NCI-H226 (cell line): ENCODE measurements around the gene KL.

Source experiments
- DNase-seq: peaks from one replicate; pipeline ENCODE4 v3.0.0-alpha.2; 2015

Gene KL

DNA sequence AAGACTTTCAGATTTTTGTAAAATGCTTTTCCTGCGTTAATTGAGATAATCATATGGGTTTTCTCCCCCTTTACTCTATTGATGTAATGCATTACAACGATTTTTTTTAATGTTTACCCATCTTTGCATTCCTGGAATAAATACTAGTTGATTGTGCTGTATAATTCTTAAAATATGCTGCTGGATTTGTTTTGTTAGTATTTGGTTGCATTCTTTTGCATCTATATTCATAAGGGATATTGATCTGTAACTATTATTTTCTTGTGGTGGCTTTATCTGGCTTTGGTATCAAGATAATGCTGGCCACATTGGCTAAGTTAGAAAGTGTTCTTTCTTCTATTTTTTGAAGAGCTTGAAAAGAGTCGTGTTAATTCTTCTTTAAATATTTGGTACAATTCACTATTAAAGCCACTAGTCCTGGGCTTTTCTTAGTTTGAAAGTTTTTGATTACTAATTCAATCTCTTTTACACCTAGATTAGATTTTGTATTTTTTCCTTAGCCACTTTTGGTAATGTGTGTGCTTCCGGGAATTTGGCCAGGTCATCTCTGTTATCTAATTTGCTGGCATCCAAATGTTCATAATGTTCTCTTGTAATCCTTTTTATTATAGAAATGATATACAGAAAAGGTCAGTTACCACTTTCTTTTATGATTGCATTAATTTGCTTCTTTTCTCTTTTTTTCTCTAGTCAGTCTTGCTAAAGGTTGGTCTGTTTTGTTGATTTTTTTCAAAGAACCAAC lies 29.8 kb downstream of the KL start:
- DNase-seq: no peak

DNA sequence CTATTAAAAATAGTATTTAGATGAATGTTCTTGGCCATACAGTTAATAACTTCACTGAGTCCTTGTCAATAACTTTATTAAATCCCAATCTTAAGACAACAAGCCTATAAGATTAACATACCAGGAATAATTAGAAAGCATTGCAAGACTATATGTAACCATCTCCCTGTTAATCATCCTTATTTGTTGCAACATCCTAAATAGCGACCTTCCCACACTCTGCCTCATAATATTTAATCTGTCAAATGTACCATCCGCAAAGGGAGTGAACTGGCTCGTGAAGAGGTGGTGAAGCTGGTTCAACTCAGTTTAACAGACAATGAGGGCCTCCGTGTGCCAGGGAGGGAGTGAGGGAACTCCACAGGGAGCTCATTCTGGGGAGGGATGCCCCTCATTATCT lies 33.9 kb downstream of the KL start:
- no peak for DNase-seq

DNA sequence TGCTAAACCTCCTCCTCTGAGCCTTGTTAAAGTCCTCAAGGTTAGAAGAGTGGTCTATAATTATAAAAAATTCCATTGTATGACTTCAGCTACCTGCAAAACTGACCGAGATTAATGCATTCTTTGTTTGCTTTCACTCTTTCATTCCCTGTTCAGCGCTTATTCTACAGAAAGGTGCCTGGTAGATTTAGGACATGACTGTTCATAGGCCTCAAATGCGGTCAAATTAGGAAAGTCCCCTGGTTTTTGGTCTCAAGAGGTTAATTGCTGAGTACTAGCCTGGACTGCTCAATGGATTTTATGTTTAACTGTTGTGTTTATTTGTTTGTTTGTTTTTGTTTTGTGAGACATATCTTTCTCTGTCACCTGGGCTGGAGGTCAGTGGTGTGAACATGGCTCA lies 35.4 kb downstream of the KL start:
- DNase-seq: no peak

DNA sequence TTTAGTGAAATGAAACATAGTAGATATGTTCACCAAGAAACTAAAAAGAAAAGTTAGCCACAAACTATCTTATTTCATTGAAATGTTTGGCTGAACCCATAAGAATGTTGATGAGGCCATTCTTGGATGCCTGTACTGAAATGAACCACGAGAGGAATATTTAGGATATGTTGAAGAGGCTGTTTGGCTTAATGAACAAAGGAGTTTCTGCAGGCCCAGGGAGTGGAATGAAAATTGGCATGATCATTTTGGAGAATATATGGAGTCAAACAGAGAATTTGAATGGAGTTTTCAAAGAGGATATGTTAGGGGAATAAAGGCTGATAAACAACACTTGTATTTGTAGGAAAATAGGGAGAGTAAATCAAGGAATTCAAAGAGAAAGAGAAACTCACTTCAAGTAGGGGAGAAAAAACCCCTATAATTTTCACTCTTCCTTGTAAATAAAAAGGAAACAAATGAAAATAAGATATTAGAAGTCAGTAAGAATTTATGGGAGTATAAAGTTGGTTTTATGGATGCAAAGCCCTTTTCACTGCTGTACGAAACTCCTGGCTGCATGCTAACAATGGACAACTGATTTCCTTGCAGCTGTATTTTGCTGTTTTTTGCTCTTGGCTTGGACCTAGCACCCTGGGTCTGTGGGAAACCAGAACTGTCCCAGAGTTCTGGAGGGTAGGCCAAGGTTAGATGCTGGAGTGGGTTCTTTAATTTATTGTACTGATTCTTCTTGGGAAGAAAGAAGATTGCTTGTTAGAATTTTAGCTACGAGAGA lies 36.5 kb downstream of the KL start:
- no peak for DNase-seq

DNA sequence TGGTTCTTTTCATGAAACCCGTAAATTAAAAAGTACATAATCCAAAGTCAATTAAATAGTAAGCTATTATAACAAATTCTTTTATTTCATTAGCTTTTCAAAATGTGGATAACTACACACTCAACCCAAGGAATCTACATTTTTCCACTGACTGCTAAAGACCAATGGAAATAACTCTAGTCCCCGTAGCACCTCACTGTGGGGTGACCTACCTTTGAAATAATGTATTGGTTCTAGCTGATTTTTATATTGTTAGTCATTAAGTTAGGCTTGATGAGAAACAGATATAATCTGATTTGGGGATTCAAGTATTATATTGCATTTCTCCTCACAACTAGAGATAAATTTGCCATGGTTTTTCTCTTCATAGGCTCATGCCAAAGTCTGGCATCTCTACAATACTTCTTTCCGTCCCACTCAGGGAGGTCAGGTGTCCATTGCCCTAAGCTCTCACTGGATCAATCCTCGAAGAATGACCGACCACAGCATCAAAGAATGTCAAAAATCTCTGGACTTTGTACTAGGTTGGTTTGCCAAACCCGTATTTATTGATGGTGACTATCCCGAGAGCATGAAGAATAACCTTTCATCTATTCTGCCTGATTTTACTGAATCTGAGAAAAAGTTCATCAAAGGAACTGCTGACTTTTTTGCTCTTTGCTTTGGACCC lies 37.3 kb downstream of the KL start:
- no peak for DNase-seq

DNA sequence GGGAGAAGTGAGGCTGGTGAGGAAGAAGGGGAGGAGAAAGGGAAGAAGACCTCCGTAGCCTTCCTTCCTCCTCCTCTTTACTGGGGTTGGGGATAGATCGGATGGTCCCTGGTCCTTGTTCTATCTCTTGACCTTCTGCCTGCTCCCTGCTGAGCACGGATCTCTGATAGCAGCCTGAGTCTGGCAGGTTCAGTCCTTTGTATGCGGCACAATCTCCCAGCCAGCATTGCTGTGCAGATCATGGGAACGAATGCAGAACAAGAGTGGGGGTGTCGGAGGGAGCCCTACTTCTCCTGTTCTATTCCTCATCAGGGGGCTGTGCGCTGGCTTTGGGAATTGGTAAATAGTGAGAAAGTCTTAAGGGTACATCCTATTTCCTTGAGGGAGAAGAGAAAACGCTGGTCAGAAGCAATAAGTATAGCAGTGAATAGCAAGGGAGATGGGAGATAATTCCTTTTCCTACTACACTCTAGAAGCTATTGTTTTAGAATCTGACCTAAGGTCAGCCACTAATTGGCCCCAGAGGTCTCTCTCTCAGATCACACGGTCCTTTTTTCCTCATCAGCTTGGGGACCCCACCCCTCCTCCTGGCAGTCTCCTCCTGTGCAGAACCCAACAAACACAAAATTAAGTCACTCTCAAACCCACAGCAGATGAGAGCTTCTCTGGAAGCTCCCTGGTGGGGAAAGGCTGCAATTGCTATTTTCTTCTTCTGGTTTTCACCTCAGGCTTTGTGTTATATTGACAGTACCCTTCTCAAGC lies 41.0 kb downstream of the KL start:
- no peak for DNase-seq

DNA sequence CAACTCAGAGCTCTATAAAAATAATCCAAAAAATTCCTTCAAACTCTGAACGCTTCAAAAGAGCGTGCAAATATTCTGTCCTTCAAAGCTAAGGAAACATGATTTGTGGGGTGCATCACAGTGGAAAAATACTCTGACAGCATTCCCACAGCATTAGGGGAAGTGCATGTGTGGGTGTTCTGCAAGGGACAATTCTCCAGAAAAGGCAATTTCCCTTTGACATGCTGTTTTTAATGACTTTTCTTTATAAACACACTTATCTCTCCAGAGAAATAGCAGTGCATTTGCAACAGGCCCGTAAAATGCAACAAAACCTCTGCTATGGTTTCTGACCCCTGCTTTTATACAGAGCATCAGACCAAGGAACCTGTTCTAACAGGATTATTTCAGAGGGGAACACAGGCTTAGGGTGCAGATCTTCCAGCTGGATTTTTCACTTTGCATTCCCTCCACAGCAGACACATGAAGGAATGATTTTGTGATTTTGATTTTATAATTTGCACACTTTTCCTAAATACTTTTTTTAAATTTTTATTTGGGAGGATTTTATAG lies 42.6 kb downstream of the KL start:
- no peak for DNase-seq

DNA sequence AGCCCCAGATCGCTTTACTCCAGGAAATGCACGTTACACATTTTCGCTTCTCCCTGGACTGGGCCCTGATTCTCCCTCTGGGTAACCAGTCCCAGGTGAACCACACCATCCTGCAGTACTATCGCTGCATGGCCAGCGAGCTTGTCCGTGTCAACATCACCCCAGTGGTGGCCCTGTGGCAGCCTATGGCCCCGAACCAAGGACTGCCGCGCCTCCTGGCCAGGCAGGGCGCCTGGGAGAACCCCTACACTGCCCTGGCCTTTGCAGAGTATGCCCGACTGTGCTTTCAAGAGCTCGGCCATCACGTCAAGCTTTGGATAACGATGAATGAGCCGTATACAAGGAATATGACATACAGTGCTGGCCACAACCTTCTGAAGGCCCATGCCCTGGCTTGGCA lies 44.6 kb downstream of the KL start:
- no peak for DNase-seq

DNA sequence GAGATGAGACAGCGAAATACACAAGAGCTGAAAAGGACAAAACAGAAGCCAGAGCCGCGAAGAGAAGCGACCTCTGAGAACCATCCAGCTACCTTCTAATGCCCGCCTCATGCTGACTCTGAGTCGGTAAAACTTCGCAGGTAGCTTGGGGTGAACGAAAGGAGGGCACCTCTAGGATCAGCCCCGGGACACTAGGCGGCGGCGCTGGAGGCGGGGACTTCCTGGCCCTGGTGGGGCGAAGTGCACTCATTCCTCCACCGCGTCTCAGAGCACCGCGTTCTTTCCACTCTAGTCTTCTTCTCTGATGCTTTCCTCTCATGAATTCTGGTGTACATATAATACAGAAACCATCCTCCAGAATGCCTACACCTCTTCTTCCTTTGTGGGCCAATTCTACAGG lies 50.1 kb downstream of the KL start:
- no peak for DNase-seq

DNA sequence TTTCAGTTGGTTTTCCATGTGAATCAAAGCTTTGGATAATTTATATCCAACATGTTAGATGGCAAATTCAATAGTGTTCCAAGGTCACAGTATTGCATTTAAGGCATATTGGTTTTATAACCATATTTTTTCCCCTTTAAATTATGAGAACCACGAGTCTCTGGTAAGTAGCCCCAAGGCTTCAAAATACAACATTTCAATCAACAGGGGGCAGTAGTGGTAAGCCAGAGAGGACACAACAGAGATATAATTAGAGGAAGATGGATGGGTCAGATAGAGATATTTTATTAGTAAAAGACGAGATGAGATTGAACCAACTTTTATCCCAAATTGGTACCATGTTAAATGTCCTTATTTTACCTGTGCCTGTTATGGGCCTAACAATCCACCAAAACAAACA lies 53.1 kb downstream of the KL start:
- no peak for DNase-seq

DNA sequence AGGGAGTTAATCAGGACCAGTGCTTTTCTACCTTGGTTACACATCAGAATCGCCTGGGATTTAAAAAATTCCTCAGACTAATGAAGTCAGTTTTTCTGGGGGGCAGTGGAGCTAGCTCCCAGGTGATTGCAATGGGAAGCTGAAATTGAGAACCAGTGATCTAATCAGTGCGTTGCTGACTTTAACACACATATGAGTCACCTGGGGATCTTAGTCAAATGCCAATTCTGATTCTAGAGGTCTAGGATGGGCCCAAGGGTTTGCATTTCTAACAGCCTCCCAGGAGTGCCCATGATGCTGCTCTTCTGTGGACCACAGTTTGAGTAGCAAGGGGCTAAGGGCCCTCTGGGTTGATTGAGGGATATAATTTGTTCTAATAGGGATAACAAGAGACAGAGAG lies 54.5 kb downstream of the KL start:
- DNase-seq: no peak

DNA sequence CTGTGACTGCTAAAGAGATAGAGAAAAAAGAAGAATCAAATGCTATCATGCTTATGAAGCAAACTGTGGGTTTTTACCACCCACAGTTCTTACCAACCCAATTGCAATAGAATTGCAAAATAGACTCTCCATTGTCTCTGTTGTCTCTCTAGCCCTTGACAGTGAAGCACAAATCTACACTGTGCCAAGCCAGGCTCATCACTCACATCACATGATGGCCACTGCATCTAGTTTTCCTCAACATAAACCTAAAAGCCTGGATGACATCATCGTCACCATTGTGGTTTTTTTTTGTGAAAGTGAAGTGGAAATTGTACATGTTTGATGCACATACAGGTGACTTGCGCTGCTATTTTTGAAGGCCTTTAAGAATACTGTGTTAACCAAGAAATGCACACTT lies 56.1 kb downstream of the KL start:
- DNase-seq: no peak

DNA sequence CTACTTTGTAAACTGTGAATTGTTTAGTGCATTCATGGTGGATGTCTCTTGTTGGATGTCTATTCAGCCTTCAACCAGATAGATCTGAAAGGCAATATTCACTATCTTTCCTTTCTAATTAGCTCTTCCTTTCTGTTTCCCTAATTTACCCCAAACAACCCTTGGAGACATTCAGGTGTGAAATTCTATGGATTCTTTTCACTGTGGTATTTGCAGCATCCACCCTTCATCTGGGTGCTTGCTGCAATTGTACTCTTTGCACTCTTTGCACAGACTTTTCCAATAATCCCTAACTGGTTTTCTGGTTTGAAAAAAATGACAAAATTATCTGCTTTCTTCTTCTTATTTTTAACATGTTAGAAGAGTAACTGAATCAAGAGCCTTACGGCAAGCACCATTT lies 56.5 kb downstream of the KL start:
- DNase-seq: no peak

DNA sequence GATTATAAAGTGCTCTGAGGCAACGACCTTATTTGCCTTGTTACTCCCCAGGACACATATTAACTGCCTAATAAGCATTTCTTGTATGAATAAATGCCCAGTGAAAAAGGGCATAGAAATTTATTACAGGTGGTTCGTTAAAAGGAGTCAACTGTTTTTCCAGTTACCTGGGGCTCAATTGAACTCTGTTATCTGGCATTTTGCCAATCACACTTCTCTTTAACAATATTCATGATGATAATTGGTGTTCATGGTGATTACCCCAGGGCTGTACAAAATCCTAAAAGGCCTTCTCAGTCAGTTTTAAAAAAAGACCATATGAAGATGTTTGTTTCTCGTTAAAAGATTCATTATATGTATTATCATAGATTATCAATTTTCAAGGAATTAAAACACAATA lies 57.1 kb downstream of the KL start:
- DNase-seq: no peak

DNA sequence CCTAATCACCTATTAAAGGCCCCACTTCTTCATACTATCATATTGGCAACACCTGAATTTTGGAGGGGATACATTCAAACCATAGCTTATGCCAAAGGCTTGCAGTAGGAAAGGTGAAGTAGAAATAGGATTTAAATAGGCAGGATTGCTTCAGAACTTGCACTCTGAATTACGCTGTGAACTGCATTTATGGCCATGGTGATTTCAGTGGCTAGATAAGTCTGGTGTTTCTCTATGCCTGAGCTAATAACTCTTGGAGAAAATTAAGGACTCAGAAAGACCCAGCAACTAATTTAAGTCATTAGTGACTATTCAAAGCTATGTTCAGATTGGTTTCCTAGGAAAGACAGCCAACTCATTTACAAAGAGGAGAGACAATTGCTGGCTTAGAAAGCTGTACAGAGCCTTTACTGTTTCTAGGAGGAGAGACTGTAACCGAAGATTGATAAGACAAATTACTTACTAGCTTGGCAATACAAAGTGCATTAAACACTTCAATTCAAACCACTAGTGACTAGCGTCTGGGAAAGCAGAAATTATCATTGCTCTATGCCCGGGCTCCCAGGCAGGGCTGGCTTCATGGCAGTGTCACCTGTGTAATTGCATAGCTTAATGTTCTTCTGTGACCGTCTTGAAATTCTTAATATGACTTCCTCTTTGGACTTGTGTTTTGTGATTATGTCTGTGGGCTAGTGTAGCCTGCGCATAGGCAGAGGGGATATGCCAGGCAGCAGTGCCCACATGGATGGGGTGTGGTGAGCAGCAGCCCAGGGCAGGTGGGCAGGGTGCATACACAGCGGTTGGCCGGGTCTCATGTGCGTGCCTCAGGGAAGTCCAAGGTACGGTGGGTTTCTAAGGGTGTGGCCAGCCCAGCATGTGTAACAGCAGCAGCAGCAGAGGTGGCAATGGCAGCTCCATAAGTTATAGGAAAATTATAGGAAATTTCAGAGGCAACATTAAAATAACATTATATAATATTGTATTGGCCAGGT lies 60.1 kb downstream of the KL start:
- DNase-seq: no peak

DNA sequence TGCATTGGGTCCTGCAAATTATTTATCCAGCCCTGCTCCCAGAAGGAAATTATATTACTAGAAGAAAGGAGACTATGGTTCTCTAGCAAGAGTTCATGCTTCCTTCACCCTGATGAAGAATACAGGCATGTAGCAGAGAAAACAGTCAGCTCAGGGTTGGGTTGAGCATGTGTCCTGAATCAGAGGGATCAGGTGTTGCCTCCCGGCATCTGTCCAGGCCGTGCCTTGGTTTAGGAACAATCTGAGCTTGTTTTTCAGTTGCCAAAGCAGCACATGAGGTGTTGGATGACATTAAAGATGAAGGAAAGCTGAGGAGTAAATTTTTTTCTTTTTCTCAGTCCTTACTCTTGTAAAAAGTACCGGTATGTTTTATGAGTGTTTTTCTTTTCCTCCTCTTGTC lies 62.0 kb downstream of the KL start:
- DNase-seq: no peak

DNA sequence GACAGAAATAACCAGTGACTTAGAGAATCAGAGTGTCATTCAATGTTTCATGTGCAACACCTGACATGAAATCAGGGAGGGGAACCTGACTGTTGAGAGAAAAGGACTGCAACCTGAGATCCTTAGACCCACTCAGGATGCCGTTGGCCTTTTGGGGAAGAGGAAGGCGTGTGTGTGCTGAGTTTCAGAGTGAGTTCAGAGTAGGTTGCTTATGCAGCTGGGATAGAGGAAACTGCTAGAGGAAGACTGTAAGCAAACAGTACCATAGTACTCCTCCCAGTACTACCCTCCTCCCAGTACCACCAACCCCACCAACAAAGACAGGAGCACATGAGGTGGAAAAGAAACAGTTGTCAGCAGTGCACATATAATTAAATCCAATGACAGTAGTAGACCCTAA lies 63.7 kb downstream of the KL start:
- DNase-seq: no peak

DNA sequence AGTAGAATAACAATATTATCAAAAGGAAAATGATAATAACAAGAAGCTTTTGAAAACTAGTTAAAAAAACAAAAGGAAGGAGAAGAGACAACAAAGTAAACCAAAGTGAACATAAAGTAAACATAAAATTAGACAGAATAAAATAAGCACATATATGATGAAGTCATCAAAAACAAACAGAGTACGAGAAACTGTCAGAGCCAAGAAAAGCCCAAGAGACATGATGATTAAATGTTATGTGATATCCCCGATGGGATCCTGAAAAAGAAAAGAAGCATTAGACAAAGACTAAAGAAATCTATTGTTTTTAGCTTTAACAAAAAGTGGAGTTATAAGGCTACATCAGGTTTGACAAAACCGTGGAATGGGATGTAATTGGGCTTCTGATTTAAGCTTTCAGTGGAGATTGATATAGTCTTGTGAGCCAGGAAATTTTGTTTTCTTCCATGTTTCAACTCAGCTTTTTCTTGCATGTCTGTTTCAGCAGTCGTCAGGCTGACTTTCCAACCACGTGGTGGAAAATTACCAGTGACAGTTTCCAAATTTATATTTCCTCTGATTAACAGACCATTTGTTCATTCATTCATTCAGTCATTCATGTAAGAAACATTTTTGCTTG lies 64.9 kb downstream of the KL start:
- no peak for DNase-seq

DNA sequence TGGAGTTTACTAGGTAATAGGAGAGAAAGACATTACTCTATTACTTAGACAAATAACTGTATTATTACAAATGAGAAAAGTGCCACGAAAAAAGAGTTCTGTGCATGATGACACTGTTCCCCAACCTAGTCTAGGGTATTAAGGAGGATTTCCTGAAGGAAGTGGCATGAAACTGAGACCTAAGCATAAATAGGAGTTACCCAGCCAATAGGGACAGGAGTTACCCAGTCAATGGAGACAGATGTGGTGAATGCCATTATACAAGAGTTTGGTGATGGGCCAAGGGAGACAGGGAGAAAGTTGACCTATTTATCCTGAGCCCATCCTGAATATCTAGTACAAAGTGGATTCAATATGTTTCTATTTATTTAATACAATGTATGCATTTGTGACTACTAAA lies 65.4 kb downstream of the KL start:
- no peak for DNase-seq

DNA sequence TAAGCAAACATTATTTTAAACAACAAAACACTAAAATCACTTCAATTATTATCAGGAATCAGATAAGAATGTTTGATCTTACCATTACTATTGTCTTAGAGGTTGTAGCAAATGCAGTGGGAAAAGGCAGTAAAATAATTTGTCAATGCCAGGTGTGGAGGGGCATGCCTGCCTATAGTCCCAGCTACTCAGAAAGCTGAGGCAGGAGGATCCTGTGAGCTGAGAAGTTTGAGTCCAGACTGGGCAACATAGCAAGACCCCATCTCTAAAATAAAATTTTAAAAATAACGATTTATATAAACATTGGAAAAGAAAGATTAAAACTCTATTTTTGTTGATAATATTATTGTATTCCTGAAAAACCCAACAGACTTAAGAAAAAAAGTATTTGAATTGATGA lies 66.8 kb downstream of the KL start:
- no peak for DNase-seq

DNA sequence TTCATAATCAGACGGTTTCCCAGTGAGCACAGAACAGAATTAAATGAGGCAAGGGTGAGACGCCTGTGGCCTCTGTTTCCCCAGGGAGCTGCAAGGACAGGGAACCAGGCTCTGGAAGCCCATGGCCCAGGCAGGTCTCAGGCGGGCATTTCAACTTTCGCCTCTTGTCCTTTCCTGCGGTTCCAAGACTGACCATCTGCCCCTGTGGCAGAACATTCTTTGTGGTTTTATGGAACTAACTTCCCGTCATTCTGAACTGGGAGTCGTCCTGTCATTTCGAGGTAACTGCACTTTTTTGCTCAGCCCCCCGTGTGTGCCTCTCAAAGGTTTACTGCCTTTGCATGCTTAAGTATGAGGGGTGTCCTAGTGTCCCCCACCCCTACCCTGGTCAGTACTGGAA lies 70.9 kb downstream of the KL start:
- DNase-seq: no peak
